GM23338 (cell line): ENCODE measurements around the gene TNS1. TPM values are rescaled to one million over a fixed set of nuclear protein-coding genes. Genes with fewer than 3 reads are reported as not detected.

Experiments
- ATAC-seq: fragments of 200-7000 bp; cut with Tn5 transposase; 3 replicates; pipeline ENCODE4 v1.9.1; 2020
- DNase-seq: peaks from one replicate; pipeline ENCODE4 v3.0.0-alpha.2; 2015; ENCODE audit warnings: low spot score
- H2AFZ ChIP-seq: fragments of 200-600 bp; sonication (generic); 2 replicates; pipeline ENCODE4 v1.8.0; 2016; ENCODE audit warnings: antibody characterized with exemption, mild to moderate bottlenecking, moderate library complexity
- H3F3A ChIP-seq: fragments of 200-600 bp; sonication (generic); replicated peaks from 2 replicates; pipeline ENCODE4 v1.8.0; 2017; ENCODE audit warnings: antibody characterized with exemption, mixed run types, low read depth
- H3K27ac ChIP-seq: fragments of 200-600 bp; sonication (generic); 2 replicates; pipeline ENCODE4 v1.6.1; 2016; ENCODE audit warnings: low read depth
- H3K27me3 ChIP-seq: fragments of 200-600 bp; sonication (generic); 2 replicates; pipeline ENCODE4 v1.8.0; 2016; ENCODE audit warnings: mild to moderate bottlenecking, mixed run types, moderate library complexity; ENCODE audit not compliant: insufficient read depth
- H3K36me3 ChIP-seq: fragments of 200-600 bp; sonication (generic); 2 replicates; pipeline ENCODE4 v1.8.0; 2016; ENCODE audit warnings: mild to moderate bottlenecking; ENCODE audit not compliant: insufficient read depth
- H3K4me1 ChIP-seq: fragments of 200-600 bp; sonication (generic); 2 replicates; pipeline ENCODE4 v1.8.0; 2016; ENCODE audit warnings: mild to moderate bottlenecking, moderate library complexity; ENCODE audit not compliant: insufficient read depth
- H3K4me2 ChIP-seq: fragments of 200-600 bp; sonication (generic); 2 replicates; pipeline ENCODE4 v1.7.1; 2017; ENCODE audit warnings: mixed run types
- H3K4me3 ChIP-seq: fragments of 200-600 bp; sonication (generic); 2 replicates; pipeline ENCODE4 v1.6.1; 2016; ENCODE audit warnings: mixed run types
- H3K79me2 ChIP-seq: fragments of 200-600 bp; sonication (generic); replicated peaks from 2 replicates; pipeline ENCODE4 v1.8.0; 2017; ENCODE audit warnings: mild to moderate bottlenecking; ENCODE audit not compliant: insufficient read depth
- H3K9me2 ChIP-seq: fragments of 200-600 bp; sonication (generic); 2 replicates; pipeline ENCODE4 v1.8.0; 2017; ENCODE audit not compliant: insufficient read depth
- H4K20me1 ChIP-seq: fragments of 200-600 bp; sonication (generic); replicated peaks from 2 replicates; pipeline ENCODE4 v1.8.0; 2017; ENCODE audit warnings: mild to moderate bottlenecking; ENCODE audit not compliant: insufficient read depth
- H3K27ac Mint-ChIP-seq: 2 replicates; pipeline ENCODE4 v1.8.0; 2020; ENCODE audit warnings: inconsistent platforms, mild to moderate bottlenecking, moderate library complexity, mixed read lengths
- H3K27me3 Mint-ChIP-seq: 3 replicates; pipeline ENCODE4 v1.8.0; 2022; ENCODE audit warnings: low read depth, mild to moderate bottlenecking, moderate library complexity, mixed read lengths, inconsistent platforms; ENCODE audit not compliant: insufficient read depth, poor library complexity
- H3K36me3 Mint-ChIP-seq: 3 replicates; pipeline ENCODE4 v1.8.0; 2021; ENCODE audit warnings: low read depth, mild to moderate bottlenecking, inconsistent platforms, moderate library complexity, mixed read lengths
- H3K4me1 Mint-ChIP-seq: 3 replicates; pipeline ENCODE4 v1.8.0; 2020; ENCODE audit warnings: mild to moderate bottlenecking, inconsistent platforms, mixed read lengths
- H3K4me3 Mint-ChIP-seq: 3 replicates; pipeline ENCODE4 v1.8.0; 2021; ENCODE audit warnings: moderate library complexity, mild to moderate bottlenecking, inconsistent platforms, mixed read lengths
- H3K9me3 Mint-ChIP-seq: 3 replicates; pipeline ENCODE4 v1.8.0; 2020; ENCODE audit warnings: moderate library complexity, mild to moderate bottlenecking, inconsistent platforms, mixed read lengths
- EZH2phosphoT487 ChIP-seq: fragments of 200-600 bp; sonication (generic); IDR thresholded peaks from one replicate; pipeline ENCODE4 v1.8.1; 2018; ENCODE audit warnings: antibody characterized with exemption; ENCODE audit not compliant: unreplicated experiment
- JUNB ChIP-seq: IDR thresholded peaks from one replicate; pipeline ENCODE4 v1.6.1; 2016; ENCODE audit warnings: antibody characterized with exemption; ENCODE audit not compliant: unreplicated experiment
- POLR2AphosphoS5 ChIP-seq: IDR thresholded peaks from 2 replicates; pipeline ENCODE4 v1.6.1; 2016; ENCODE audit warnings: antibody characterized with exemption, low read depth
- STAT1 ChIP-seq: IDR thresholded peaks from one replicate; pipeline ENCODE4 v1.6.1; 2016; ENCODE audit warnings: antibody characterized with exemption; ENCODE audit not compliant: unreplicated experiment
- ZNF114 ChIP-seq: fragments of 250-450 bp; sonication (Bioruptor Pico); IDR thresholded peaks from 2 replicates; pipeline ENCODE4 v1.5.0; 2020; ENCODE audit warnings: mild to moderate bottlenecking, moderate library complexity
- ZNF331 ChIP-seq: fragments of 250-450 bp; sonication (Bioruptor Pico); IDR thresholded peaks from 2 replicates; pipeline ENCODE4 v1.5.0; 2020; ENCODE audit warnings: low read depth, mild to moderate bottlenecking, moderate library complexity
- polyA plus RNA-seq: library from polyadenylated mRNA; unstranded; fragments of >200 nt; fragmentation: Nextera tagmentation; extraction: Ambion mirVana; gene quantifications from 2 replicates; pipeline ENCODE4 v1.2.1, GENCODE V29; 2016
- total RNA-seq: library from RNA; depleted of rRNA; stranded (reverse); fragments of >200 nt; shearing (Covaris generic); gene quantifications from 2 replicates; pipeline ENCODE4 v1.2.3, GENCODE V29; 2014
- TF ChIP-seq, protein P1 (sequence below), 2 experiments: fragments of 200-600 bp in 1 of 2; sonication (generic) in 1 of 2; conservative IDR thresholded peaks; 2 replicates each; pipeline versions ENCODE4 v1.5.1 to v1.6.1; 2016 to 2017; ENCODE audit warnings: antibody characterized with exemption in 2 of 2, low read depth in 2 of 2, mild to moderate bottlenecking in 2 of 2, moderate library complexity in 1 of 2
- TF ChIP-seq, protein P2 (sequence below): IDR thresholded peaks from 2 replicates; pipeline ENCODE4 v1.6.1; 2016; ENCODE audit warnings: antibody characterized with exemption

The TNS1 gene
- total and polyA plus RNA-seq, 2 experiments from 2014 or later: 2.0 to 7.4 TPM

GRCh38 chr2:217918308-217919024 lies 84.3 kb downstream of the TNS1 start:
- Histone ChIP-seq H3K79me2 (no peaks in the 10 kb centered on the region), H3F3A (no peaks in the 10 kb centered on the region), H3K9me2 (no peaks in the 10 kb centered on the region), H2AFZ (no peak overlapping the region), H3K4me1 (peaks cover 42% of the 10 kb centered on the region), H3K27me3 (no peaks in the 10 kb centered on the region), H3K36me3 (no peaks in the 10 kb centered on the region), H3K4me3 (no peak overlapping the region), H4K20me1 (no peaks in the 10 kb centered on the region), H3K27ac (no peak overlapping the region), H3K4me2 (peak overlapping the region; percentile 32; the same call in 1 of the 2 replicates)
- Mint-ChIP-seq H3K36me3 (no peaks in the 10 kb centered on the region), H3K4me1 (peaks cover 76% of the 10 kb centered on the region), H3K27me3 (peaks cover 18% of the 10 kb centered on the region), H3K4me3 (no peak overlapping the region), H3K9me3 (no peaks in the 10 kb centered on the region), H3K27ac (0 out of 2 replicates have a peak overlapping the region, but pooled peaks have one; percentile 23)
- ATAC-seq (peak; percentile 60), DNase-seq (peak; percentile 68)
- TF ChIP-seq STAT1: no peak
- TF ChIP-seq, protein P1, sequence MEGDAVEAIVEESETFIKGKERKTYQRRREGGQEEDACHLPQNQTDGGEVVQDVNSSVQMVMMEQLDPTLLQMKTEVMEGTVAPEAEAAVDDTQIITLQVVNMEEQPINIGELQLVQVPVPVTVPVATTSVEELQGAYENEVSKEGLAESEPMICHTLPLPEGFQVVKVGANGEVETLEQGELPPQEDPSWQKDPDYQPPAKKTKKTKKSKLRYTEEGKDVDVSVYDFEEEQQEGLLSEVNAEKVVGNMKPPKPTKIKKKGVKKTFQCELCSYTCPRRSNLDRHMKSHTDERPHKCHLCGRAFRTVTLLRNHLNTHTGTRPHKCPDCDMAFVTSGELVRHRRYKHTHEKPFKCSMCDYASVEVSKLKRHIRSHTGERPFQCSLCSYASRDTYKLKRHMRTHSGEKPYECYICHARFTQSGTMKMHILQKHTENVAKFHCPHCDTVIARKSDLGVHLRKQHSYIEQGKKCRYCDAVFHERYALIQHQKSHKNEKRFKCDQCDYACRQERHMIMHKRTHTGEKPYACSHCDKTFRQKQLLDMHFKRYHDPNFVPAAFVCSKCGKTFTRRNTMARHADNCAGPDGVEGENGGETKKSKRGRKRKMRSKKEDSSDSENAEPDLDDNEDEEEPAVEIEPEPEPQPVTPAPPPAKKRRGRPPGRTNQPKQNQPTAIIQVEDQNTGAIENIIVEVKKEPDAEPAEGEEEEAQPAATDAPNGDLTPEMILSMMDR (conservative IDR thresholded peaks at IDR 0.05; ENCODE audit: low read depth in 2 of 2): peak; percentile 52 to 62

- ATAC-seq: no peak
- TF ChIP-seq, protein P1 (conservative IDR thresholded peaks at IDR 0.05; ENCODE audit: low read depth in 2 of 2): no peak
- TF ChIP-seq ZNF114 (CRISPR knock-in tag) (no peak), STAT1 (no peak), POLR2AphosphoS5 (no peak), EZH2phosphoT487 (no peak), JUNB (no peak), ZNF331 (no peak)
- TF ChIP-seq, protein P2, sequence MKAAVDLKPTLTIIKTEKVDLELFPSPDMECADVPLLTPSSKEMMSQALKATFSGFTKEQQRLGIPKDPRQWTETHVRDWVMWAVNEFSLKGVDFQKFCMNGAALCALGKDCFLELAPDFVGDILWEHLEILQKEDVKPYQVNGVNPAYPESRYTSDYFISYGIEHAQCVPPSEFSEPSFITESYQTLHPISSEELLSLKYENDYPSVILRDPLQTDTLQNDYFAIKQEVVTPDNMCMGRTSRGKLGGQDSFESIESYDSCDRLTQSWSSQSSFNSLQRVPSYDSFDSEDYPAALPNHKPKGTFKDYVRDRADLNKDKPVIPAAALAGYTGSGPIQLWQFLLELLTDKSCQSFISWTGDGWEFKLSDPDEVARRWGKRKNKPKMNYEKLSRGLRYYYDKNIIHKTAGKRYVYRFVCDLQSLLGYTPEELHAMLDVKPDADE: no peak
Observed at GRCh38 chr2:217916504-217917254, 86.1 kb downstream of the TNS1 start.

More at GRCh38 chr2:217916504-217917254, 86.1 kb downstream of the TNS1 start:
- Histone ChIP-seq H3K9me2 (no peaks in the 10 kb centered on the region), H3K79me2 (no peaks in the 10 kb centered on the region), H3K4me1 (peaks cover 52% of the 10 kb centered on the region), H3K4me2 (no peak overlapping the region), H3F3A (no peaks in the 10 kb centered on the region), H3K36me3 (no peaks in the 10 kb centered on the region), H3K4me3 (no peak overlapping the region), H2AFZ (no peak overlapping the region), H4K20me1 (no peaks in the 10 kb centered on the region), H3K27me3 (no peaks in the 10 kb centered on the region), H3K27ac (no peak overlapping the region)
- Mint-ChIP-seq H3K27me3 (peaks cover 23% of the 10 kb centered on the region), H3K36me3 (no peaks in the 10 kb centered on the region; the same call in 2 of the 3 replicates), H3K9me3 (no peaks in the 10 kb centered on the region), H3K27ac (no peak overlapping the region), H3K4me1 (peaks cover 76% of the 10 kb centered on the region), H3K4me3 (no peak overlapping the region)
- DNase-seq: no peak
